GM18508 (cell line): ENCODE results near the gene NOL3.
"Not testable (repeated sequence)": the region's sequence is repeated elsewhere in the genome, so short reads cannot be mapped to it uniquely, and the experiment has no call there.

ENCODE experiments used
- ATAC-seq: cut with Tn5 transposase; IDR thresholded peaks from one replicate; pipeline ENCODE4 v1.9.1; 2021; ENCODE audit warnings: moderate number of reproducible peaks; ENCODE audit not compliant: insufficient read depth, unreplicated experiment

NOL3 gene

DNA sequence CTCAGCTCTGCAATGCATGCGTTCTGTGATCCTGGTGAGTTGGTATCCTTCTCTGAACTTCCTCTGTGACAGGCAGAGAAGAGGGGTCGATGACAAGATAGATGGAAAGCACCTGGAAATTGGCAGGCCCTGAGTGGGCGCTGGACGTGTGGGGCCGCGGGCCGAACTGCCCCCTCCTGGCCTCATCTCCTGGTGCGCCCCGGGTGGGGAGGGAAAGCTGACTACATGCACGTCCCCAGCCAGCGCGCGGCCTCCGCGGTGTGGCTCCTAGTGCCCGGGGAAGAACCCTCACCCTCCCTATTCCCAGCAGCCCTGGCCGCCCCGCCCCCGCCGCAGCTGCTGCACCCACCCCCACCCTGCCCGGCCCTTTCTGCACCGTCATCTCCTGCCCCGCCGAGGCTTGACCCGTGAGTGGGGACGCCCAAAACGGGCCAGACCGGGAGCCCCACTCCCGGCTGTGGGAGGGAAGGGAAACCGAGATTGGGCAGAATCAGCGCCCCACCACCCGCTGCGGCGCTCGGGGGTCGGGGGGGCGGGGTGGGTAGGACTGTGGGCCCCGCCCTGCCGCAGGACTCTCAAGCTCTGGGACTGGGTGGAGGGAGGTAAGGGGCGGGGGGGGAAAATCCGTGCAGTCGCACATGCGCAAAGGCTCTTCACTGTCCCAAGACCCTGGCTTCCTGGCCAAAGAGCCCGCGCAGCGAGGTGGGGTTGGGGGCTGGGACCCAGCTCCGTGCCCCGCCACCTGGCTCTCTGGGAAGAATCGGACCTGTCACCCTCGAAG, at the start of gene NOL3:
Gene NOL3 (plus strand): TSS at position 371 of the 781 bp plus-strand sequence.
- ATAC-seq, result no peak

DNA sequence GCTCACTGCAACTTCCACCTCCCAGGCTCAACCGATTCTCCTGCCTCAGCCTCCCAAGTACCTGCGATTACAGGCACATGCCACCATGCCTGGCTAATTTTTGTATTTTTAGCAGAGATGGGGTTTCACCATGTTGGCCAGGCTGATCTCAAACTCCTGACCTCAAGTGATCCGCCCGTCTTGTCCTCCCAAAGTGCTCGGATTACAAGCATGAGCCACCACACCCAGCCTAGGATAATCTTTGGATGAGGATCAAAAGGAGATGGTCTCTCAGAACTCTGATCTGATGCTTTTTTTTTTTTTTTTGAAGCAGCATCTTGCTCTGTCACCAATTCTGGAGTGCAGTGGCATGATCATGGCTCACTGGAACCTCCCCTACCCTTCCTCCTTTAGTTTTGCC, 47.5 kb upstream of the NOL3 start:
- not testable (repeated sequence) for ATAC-seq

DNA sequence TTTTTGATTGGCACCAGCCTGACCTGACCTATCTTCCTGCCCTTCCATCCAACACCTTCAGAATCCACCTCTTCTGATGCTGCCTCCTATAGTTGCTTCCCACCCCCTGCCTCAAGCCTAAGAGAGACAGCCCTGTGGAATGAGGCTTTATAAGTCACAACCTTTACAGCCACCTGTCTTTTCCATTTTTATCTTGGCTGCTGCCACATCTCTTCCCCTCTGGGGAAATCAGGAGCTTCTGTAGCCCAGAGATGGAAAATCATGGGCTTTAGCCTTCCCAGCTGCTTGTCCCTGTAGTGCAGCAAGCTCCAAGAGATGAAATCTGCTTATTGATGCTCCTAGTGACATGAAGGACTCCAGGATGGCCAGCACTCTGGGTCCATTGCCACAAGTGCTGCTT, 41.9 kb upstream of the NOL3 start:
- no peak for ATAC-seq

DNA sequence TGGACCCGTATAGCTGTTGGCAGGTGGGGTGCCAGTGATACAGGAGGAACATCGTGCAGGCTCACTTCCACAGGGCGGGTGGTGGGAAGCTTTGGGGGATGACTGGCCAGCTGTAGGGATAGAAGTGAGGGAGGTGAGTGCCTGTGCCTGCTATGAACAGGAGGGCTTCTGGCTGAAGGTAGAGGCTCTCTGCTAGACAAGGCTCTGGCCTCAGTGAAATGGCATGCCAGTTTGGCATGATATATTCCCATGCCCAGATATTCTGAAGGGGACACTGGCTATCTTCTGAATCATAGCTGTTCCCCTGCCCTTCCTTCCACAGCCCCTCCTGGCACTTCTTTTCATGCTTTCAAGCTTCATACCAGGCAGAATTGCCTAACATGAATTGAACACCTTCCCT, 41.5 kb upstream of the NOL3 start:
- no peak for ATAC-seq

DNA sequence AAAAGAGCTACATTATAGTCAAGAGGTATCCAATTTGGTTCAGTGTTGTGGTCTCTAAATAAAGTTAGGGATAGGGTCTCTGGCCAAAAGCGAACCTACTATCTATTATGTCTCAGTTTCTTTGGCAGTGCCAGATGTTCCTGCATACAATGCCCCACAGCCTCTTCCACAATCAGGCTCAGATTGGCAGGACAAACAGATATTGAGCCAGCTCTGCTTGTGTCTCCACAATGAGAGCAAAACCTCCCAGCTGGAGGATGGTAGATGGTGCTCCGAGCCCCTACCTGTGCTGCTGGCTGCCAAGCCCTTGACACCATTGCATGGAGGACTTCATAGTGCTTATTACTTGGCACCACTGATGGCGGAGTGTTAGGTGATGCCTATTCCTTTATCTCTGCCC, 40.9 kb upstream of the NOL3 start:
- no peak for ATAC-seq

DNA sequence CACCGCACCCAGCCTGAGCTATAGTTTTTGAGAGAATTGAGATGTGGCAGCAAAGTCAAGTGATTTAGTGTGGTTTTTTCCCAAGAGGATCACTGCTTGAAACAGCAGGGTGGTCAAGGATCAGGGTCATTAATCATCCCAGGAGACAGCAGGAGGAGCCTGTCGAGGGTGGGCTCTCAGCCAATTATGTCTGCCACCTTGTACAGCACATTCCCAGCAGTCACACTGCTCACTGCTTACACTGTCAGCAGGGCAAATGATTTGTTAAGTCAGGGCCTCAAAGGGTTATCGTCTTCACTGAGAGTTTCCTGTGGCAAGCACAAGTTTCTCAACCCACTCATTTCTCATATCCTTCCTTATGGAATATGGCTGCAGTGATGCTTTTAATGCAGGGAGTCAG, 32.7 kb upstream of the NOL3 start:
- ATAC-seq, result no peak

DNA sequence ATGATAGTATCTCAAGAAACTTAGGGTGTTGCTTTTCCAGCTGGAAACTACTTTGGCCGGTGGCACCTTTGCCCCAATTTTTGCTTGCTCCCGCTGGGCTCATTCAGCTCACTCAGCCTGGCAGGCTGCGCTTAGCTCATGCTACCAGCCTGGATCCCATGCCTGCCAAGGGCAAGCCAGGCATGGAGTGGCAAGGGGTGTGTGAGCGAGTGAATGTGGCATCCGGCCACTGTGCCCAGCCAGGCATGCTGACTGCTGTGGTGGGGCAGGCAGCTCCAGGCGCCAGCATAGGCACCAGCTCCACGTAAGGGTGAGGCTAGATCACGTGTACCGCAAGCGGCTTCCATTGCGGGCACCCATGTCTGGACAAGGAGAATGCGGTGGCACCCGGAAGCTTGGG, 28.9 kb upstream of the NOL3 start:
- ATAC-seq, result no peak

DNA sequence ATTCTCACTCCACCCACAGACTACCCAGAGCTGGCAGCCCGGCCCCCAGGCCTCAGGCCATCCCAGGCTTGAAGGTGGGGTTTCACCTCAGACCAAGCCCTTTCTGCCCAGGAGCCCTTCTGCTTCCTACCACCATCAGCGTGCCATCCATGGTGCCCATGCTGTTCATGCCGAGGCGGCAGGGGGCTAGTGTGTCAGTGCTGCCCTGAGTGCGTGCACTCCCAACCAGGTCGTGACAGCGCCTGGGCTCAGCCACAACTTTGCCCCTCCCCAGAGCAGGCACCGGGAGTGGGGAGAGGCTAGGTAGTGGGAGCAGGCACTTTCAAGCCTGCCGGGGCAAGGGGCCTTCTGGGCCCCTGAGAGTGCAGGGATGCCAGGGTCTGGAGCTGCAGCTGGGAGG, 28.0 kb upstream of the NOL3 start:
- ATAC-seq, result no peak

DNA sequence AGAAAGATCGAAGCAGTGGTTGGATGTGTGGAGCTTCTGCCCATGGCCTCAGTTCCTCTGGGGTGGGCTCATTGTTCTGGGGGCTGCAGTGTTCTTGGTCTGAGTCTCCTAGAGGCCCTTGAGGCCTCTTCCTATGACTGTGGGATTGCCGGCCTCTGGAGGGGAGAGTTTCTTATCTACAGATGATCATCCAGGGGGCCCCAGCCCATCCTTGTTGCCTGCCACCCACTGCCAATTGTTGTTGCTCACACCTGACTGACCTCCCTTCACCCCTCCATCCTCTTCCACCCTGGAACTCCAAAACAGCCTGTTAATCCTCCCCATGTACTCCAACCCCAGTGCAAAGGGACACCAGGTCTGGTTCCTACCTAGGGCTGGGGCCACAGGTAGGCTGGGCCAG, 25.4 kb upstream of the NOL3 start:
- no peak for ATAC-seq

DNA sequence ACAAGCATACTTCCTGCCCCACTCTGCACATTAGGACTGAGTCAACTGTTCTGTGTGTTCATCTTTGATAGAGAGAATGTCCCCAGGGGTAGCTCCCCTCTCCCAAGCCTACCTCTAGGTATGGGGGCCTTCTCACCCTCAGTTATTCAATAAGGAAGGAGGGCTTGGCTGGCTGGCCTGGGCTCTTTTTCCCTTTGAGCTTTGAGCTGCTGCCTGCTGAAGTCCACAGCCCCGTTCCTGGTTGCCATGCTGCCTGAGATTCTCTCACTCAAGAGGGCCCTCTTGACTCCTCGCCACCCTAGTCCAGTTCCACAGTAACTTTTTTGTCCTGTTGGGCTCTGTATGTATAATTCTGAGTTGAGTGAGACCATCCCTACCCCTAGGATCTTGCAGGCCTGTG, 24.6 kb upstream of the NOL3 start:
- no peak for ATAC-seq

DNA sequence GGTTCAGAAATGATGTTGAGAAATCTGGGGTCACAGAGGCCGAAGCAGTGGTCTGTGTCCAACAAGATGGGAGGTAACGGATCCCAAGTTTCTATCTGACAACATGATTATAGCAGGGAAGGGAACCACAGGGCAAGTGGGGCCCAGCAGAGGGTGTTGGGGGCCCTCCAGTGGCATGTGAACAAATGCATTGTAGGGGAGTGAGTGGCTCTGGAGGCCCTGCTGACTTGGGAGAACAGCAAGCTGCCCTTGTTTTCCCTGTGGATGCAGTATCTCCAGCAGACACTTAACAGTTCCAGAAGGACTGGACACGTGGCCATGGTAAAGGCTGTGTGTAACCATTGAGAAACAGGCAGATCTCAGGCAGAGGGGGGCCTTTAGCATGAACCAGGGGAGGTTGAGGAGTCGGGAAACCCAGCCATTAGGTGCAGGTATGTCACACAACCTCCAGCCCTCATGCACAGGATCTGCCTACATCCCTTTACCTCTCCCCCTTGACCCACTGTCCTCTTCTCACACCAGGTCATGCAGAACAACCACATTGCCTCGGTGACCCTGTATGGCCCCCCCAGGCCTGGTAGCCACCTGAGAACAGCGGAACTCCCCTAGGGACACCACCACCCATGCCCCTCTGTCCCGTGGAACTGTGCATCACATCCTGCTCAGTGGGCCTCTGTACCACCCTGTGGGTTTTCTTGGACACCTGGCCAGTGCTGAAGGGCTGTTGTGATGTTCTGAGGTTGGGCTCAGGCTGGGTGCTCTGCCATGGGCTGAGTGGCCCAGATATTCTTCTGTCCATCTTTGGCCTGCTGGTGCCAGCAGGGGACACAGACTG, 23.6 kb upstream of the NOL3 start:
- ATAC-seq, result no peak

DNA sequence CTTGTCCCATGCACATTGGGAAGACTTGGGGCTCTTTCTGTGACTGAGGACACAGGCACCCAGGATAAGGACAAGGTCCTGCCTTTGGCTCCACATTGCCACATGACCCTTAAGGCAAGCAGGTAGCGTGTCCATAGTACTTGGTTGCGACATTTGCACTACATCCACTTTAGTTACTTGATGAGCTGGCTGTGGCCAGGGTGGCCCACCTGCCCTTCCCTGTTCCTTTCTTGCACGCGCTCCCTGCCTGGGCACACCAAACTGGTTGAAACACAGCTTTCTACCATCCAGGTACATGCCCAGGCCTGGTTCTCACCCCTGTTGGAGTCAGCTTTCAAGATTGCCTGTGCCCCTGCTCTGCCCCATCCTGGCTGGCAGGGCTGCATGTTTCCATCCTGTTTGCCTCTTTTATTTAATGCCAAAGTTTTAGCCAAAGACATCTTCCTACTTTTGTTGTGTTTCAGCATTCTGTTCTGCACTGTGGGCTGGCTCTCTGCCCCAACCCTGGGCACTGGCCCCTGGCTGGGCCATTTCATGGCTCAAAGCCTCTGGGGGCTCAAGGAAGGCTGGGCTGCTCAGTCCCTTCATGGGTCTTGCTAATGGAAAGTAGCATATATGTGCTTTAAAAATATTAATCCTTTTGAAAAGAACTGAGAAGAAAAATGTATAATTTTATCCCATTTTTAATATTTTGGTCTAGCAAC, 22.7 kb upstream of the NOL3 start:
- no peak for ATAC-seq

DNA sequence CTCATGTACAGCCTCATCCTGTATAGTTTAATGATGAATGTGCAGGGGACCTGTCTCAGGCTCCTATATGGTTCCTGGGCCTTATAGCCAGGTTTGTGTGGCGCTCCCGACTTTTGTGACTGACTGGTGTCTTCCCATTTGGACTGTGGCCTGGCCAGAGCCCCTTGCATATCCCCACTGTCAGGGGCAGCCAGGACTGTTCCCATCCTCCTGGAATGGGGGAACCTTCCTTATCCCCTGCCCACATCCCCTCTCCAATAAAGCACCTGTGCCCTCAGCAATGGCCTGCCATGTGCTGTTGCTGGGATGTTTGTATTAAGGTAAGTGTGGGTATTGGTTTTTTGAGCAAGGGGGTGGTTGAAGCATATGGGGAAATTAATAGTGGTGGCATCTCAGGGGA, 22.1 kb upstream of the NOL3 start:
- no peak for ATAC-seq

DNA sequence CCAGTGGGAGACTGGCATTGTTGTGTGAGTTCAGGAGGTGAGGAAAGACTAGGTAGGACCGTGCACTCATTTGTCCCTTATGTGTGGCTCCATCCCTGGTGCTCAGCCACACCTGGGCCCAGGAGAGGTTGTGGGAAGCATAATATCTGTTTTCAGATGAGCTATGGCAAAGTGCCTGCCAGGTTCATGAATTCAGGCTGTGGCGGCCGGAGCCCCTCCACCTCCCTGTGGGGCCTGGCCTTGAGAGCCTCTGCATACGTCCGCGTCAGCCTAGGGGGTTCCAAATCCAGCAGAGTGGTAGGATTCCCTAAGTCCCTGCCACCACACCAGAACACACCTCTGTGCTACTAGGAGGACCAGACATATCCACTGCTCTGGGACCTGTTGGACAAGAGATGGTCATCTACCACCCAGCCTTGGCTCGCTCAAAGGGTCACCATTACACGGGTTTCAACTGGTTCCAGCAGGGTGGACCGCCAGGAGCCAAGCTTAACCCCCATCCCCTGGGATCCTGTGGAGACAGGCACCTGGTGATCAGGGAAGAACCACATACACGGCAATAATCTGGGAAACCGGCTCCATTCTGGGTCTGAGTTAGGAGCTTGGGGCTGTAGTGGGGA, 21.6 kb upstream of the NOL3 start:
- ATAC-seq, result no peak

DNA sequence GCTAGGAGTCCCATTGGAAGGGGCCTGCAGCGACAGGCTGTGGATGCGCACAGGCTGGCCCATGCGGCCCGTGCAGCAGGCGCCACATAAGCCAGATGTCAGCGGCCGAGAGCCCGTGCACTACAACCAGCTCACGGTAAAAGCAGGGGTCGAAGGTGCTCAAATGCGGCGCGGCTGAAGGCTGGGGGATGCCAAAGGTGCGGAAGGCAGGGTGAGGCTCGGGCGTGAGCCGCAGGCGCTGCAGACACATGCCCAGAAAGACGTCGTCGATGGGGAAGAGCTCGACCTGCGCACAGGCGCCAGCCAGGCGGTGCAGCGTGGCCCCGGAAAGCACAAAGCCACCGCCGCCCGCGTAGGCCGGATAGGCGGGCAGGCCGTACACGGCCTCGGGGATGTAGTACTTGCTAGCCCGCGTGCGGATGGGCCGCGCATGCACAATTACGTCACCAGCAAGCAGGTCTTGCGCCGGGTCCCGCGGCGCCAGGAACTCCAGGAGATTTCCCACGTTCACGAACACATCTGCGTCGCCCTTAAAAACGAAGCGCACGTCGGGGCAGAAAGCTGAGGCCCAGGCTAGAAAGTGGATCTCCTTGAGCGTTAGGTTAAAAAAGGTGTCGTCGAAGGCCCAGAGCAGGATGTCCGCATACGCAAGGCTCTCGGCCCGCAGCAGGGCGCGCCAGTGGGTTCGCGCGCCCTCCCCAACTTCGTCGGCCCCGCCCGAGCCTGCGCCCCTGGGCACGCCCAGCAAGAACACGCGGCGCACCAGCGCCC, 20.9 kb upstream of the NOL3 start:
- no peak for ATAC-seq

DNA sequence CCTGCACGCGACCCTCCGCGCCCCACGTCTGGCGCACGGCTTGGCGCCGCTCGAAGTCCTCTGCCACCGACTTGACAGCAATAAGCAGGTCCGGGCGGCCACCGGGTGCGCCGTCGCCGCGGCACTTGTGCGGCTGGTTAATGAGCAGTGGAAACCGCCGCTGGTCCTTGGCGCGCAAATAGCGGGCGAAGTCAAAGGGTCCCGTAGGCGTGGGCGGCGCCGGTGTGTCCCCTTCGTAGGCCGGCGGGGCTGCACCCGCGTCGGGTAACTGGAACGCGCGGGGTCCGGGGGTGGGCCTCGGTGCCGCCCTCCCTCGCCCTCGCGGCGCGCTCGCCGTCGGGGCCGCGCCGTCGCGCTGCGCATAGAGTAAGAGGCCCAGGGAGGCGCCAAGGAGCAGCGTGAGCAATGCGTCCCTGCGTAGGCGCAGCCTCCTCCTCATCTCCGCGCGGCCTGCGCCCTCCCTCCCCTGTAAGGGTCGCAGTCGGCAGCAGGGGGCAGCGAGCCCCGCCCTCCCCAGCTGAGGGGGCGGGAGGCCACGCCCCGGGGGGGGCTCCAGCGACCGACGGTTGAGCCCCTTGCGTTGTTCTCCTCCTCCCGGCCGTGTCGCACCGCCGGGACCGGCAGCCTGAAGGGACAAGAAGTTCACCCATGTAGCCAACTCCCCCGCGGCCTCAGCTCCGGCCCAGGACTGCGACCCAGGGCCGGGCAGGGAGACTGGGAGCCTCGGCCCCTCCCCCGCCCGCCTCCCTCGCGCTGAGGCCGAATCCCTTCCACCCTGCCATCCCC, 20.1 kb upstream of the NOL3 start:
- no peak for ATAC-seq

DNA sequence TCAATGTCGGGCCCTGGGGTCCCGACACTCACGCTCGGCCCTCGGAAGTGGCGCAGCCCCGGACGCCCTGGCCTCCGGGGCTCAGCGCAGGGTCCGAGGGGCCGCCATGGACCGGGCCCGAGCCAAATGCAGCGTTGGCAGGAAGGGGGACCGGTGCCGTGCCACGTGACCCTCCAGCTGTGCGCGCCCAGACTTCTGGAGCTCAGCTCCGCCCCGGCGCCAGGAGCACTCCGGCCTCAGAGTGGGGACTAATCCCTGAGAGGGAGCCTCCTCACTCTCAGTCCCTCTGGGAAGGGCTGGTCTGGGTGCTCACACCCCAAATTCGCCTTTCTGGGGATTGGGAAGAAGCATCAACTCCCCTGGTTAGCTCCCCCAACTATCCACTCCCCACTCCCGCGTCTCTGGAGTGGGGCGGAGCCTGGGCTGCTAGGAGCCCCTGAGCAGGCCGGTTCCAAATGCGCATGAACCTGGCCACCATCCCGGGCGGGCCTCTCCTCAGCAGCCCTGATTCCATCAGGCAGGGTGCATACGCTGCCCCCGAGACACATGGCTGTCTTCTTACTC, 19.4 kb upstream of the NOL3 start, which contains the start of gene B3GNT9:
Gene B3GNT9 (minus strand): TSS at position 166 of the 564 bp plus-strand sequence. CDS start 513 bp downstream, outside the sequence.
- no peak for ATAC-seq

DNA sequence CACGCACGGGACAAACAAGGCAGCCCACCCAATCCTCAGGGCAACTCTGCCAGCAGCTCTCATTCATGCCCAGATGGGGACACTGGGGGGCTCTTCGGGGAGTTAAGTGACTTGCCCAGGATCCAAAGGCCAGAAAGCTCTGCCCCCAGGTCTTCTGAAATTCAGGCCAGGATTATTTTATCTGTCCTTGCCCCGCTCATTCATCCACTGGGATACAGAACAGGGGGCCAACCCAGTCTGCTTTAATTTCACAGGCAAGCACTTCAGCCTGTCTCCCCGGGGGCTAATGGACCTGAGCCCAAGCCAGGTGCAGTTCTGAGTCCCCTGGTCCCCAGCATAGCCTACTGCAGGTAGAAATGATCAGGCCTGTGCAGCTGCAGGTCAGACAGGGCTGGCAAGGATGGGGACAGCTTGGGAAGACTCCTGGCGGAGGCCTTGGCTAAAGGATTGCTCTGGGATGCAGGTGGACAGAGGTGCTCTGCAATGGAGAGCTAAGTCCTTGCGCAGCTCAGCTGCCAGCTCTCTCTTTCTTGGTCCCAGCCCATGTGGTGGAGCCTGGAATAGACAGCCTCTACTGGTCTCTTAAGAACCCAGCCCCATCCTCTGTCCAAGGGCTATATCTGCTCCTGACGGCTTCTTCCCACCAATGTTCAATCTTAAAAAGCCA, 18.8 kb upstream of the NOL3 start:
- ATAC-seq, result no peak
